GM21390 (cell line): ENCODE measurements around the gene TNPO2.
A peak's percentile ranks its signal among the peaks of the same experiment; 100 is the strongest.
"Not testable (repeated sequence)": the region's sequence is repeated elsewhere in the genome, so short reads cannot be mapped to it uniquely, and the experiment has no call there.

Experiments
- ATAC-seq: cut with Tn5 transposase; IDR thresholded peaks from one replicate; pipeline ENCODE4 v1.9.1; 2021; ENCODE audit not compliant: unreplicated experiment

TNPO2 gene

GRCh38 chr19:12706332-12706718 lies 17.4 kb downstream of the TNPO2 start:
- ATAC-seq: no peak

- no peak for ATAC-seq
Observed at GRCh38 chr19:12705654-12706331, 17.9 kb downstream of the TNPO2 start.

- ATAC-seq: no peak
Observed at GRCh38 chr19:12705169-12705568, 18.6 kb downstream of the TNPO2 start.

GRCh38 chr19:12703046-12703445 lies 20.7 kb downstream of the TNPO2 start:
- no peak for ATAC-seq

GRCh38 chr19:12701596-12702282 lies 22.0 kb downstream of the TNPO2 start:
- no peak for ATAC-seq

GRCh38 chr19:12698138-12698537 lies 25.6 kb downstream of the TNPO2 start:
- no peak for ATAC-seq

- ATAC-seq: not testable (repeated sequence)
Observed at GRCh38 chr19:12697425-12697824, 26.3 kb downstream of the TNPO2 start.

- peak; percentile 75 for ATAC-seq
Observed at GRCh38 chr19:12696366-12697335, 27.1 kb downstream of the TNPO2 start, which contains the start of gene FBXW9. Gene FBXW9 (minus strand): TSS chr19:12696631. CDS start chr19:12696581, 50 bp downstream.

GRCh38 chr19:12695997-12696365 lies 27.8 kb downstream of the TNPO2 start:
- ATAC-seq: peak; percentile 24

GRCh38 chr19:12695514-12695913 lies 28.2 kb downstream of the TNPO2 start:
- ATAC-seq: no peak

- ATAC-seq: no peak
Observed at GRCh38 chr19:12695096-12695495, 28.6 kb downstream of the TNPO2 start.

- ATAC-seq: no peak
Observed at GRCh38 chr19:12694641-12695040, 29.1 kb downstream of the TNPO2 start.

GRCh38 chr19:12692960-12693359 lies 30.8 kb downstream of the TNPO2 start:
- ATAC-seq: no peak

- no peak for ATAC-seq
Observed at GRCh38 chr19:12689581-12690216, 34.0 kb downstream of the TNPO2 start.

- ATAC-seq: no peak
Observed at GRCh38 chr19:12689012-12689411, 34.7 kb downstream of the TNPO2 start.

GRCh38 chr19:12687496-12688196 lies 36.1 kb downstream of the TNPO2 start, which contains the start of gene GNG14:
Gene GNG14 (plus strand): TSS chr19:12687998. CDS start chr19:12688049, 51 bp downstream.
- ATAC-seq: no peak

- ATAC-seq: no peak
Observed at GRCh38 chr19:12685831-12686230, 37.9 kb downstream of the TNPO2 start.

- ATAC-seq: peak; percentile 52
Observed at GRCh38 chr19:12681074-12681987, 42.4 kb downstream of the TNPO2 start, which contains the start of gene DHPS. Gene DHPS (minus strand): TSS chr19:12681880. CDS start chr19:12681766, 114 bp downstream.

- ATAC-seq: no peak
Observed at GRCh38 chr19:12680034-12680433, 43.7 kb downstream of the TNPO2 start.
